Ecto neural progenitor cell (in vitro differentiated cells): ENCODE results near the gene HSPA6.
"Not testable (repeated sequence)": the region's sequence is repeated elsewhere in the genome, so short reads cannot be mapped to it uniquely, and the experiment has no call there.

Source experiments
- DNase-seq: peaks from one replicate; pipeline ENCODE4 v3.0.0-alpha.2; 2018; ENCODE audit warnings: low spot score

Gene HSPA6

DNA sequence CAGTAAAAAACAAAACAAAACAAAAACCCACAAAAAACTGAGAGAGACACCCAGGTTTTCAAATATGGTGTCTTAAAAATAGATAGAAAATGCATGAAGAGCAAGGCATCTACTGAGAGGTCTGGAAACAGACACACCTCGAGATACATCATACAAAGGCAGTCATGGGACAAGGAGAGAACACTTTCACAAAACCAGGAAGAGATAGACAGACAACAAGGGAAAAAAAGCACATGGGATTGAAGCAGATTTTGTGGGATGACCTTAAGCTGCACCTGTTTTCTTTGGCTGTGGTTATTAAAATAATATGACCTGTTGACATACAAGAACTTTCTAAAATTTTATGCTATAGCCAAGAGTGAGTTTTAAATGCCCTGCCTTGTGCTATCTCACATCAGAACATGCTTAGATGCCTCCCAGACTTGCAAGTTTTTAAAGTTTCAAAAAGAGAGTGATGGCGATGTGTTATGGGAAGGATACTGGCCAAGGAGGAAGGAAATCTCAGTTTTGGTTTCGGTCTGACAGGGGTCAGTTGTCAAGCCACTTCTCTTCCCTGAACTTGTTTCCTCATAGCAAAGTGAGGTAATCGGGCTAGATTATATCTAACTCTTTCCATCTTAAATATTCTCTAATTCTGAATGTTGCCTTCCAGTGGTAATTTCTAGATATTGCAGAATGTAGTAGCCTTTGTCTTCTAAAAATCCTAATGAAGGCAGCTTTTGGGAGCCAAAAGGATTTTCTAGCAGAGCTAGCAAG lies 36.8 kb downstream of the HSPA6 start:
- not testable (repeated sequence) for DNase-seq

DNA sequence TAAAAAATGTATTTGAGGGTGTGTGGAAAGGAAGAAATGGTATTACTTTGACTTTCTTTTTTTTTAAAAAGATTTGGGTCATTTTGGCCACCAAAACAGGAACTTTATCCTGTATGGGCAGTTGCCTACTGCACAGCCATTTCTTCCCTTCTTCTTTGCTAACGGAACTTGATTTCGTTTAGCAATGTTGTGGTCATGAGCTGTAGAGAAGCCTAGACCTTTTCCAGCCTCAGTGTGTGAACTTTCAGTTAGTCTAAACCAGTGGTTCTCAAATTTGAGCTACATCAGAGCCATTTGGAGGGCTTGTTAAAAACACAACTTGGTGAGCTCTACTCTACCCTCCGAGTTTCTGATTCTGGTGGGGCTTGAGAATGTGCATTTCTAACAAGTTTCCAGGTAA lies 38.1 kb downstream of the HSPA6 start:
- not testable (repeated sequence) for DNase-seq

DNA sequence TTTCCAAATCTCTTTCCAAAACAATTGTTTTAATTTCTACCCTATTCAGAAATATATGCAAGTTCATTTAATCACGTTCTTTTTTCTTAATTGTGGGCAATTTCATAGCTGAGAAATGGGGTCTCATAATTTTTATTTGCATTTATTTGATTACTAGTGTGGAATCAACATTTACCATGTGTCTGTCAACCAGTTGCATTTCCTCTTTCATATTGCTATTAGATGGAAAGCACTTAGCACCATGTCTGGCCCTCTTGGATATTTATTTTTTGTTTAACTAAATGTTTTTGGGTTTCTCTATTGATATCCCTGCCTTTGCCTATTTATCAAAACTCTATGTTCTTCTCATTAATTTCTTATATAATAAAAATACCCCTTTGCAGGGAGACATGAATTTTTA lies 39.2 kb downstream of the HSPA6 start:
- DNase-seq = not testable (repeated sequence)

DNA sequence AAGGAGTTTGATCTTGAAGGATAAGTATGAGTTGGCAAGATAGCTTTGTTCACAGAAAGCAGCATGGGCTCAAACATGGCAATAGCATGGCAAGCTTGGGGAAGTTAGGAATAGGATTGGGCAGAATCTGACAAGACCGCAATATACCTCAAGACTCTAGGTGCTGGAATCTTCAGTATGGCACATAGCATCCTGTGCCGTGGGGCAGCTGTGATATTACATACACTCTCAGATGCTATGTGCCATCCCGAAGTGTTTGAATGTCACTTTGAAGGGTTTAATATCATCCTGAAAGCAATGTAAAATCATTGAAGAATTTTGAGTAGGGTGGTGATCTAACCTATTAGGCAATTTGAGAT lies 42.2 kb downstream of the HSPA6 start:
- not testable (repeated sequence) for DNase-seq

DNA sequence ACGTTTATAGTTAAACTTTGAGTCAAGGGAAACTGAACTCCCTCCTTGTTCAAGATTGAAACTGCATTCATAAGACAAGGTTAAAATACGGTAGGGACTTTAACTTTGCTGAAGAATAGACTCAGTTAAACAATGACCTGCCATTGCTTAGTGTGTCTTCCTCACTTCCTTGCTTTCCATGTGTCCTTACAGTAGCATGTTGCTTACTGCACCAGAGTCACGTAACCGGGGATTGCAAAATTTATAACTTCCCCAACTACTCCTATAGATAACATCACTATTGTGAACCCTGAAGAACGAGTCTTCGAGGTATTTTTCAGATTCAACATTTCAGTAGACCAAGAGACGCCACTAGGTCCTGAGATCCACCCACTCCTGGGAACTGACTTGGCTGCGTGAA lies 47.4 kb downstream of the HSPA6 start:
- DNase-seq = not testable (repeated sequence)
